RWPE2 (cell line): Measurements from ENCODE around the gene PLA2G5.

ENCODE experiments used
- ATAC-seq: fragments of 200-7000 bp; cut with Tn5 transposase; 3 replicates; pipeline ENCODE4 v1.9.1; 2021; ENCODE audit warnings: low read depth
- DNase-seq: peaks from one replicate; pipeline ENCODE4 v3.0.0-alpha.2; 2020; ENCODE audit warnings: low spot score
- H3K27ac ChIP-seq: fragments of 450-650 bp; 2 replicates; pipeline ENCODE4 v1.5.1; 2017; ENCODE audit warnings: mild to moderate bottlenecking; ENCODE audit not compliant: poor library complexity, severe bottlenecking
- H3K27me3 ChIP-seq: fragments of 250-450 bp; sonication (Bioruptor Pico); 2 replicates; pipeline ENCODE4 v1.5.1; 2021; ENCODE audit warnings: mild to moderate bottlenecking, moderate library complexity; ENCODE audit not compliant: insufficient read depth, poor library complexity, severe bottlenecking
- H3K36me3 ChIP-seq: fragments of 250-450 bp; sonication (Bioruptor Pico); 2 replicates; pipeline ENCODE4 v1.5.1; 2020; ENCODE audit warnings: low read depth, mild to moderate bottlenecking, moderate library complexity
- H3K4me1 ChIP-seq: fragments of 250-450 bp; sonication (Bioruptor Pico); 2 replicates; pipeline ENCODE4 v1.5.1; 2021; ENCODE audit warnings: mild to moderate bottlenecking, moderate library complexity; ENCODE audit not compliant: insufficient read depth, poor library complexity, severe bottlenecking
- H3K4me3 ChIP-seq: fragments of 250-450 bp; sonication (Bioruptor Pico); 2 replicates; pipeline ENCODE4 v1.5.1; 2021; ENCODE audit warnings: mild to moderate bottlenecking, moderate library complexity; ENCODE audit not compliant: severe bottlenecking
- H3K9me3 ChIP-seq: fragments of 250-450 bp; sonication (Bioruptor Pico); 2 replicates; pipeline ENCODE4 v1.5.1; 2021; ENCODE audit warnings: mild to moderate bottlenecking, moderate library complexity; ENCODE audit not compliant: severe bottlenecking
- CTCF ChIP-seq: fragments of 450-650 bp; IDR thresholded peaks from one replicate; pipeline ENCODE4 v1.5.1; 2017; ENCODE audit warnings: mild to moderate bottlenecking, moderate library complexity; ENCODE audit not compliant: poor library complexity, severe bottlenecking

Gene PLA2G5

GRCh38 chr1:20119347-20119746 is 49.4 kb downstream of the PLA2G5 start, which contains the start of gene PLA2G2D:
Gene PLA2G2D, minus strand, starts transcription at chr1:20119536. Its CDS starts 38 bp downstream, at chr1:20119498.
- no peak within 1 kb of the TSS for H3K27ac ChIP-seq
- ATAC-seq = no peak

GRCh38 chr1:20120796-20121195 is 50.8 kb downstream of the PLA2G5 start:
- Histone ChIP-seq H3K4me3 (no peak overlapping the region), H3K9me3 (no peaks in the 10 kb centered on the region), H3K36me3 (no peaks in the 10 kb centered on the region), H3K4me1 (peaks cover 11% of the 10 kb centered on the region), H3K27ac (no peak overlapping the region), H3K27me3 (no peaks in the 10 kb centered on the region)
- no peak for TF ChIP-seq CTCF
- DNase-seq (no peak), ATAC-seq (no peak)

More at GRCh38 chr1:20119347-20119746, 49.4 kb downstream of the PLA2G5 start, which contains the start of gene PLA2G2D:
- DNase-seq = no peak
- peaks cover 3% of the 10 kb centered on the region for H3K4me1 ChIP-seq
- no peak for TF ChIP-seq CTCF
- H3K27me3 ChIP-seq = no peaks in the 10 kb centered on the region
- no peaks in the 10 kb centered on the region for H3K36me3 ChIP-seq
- H3K4me3 ChIP-seq = no peak within 1 kb of the TSS
- no peaks in the 10 kb centered on the region for H3K9me3 ChIP-seq

- Histone ChIP-seq H3K36me3 (no peaks in the 10 kb centered on the region), H3K27ac (no peak overlapping the region), H3K4me1 (peaks cover 11% of the 10 kb centered on the region), H3K27me3 (no peaks in the 10 kb centered on the region), H3K9me3 (no peaks in the 10 kb centered on the region), H3K4me3 (no peak overlapping the region)
- DNase-seq (no peak), ATAC-seq (no peak)
- no peak for TF ChIP-seq CTCF
Measured at GRCh38 chr1:20123722-20124455, 53.9 kb downstream of the PLA2G5 start.

GRCh38 chr1:20124456-20125057 is 54.6 kb downstream of the PLA2G5 start:
- DNase-seq (no peak), ATAC-seq (peak; percentile 99)
- H3K27ac ChIP-seq = no peak overlapping the region
- H3K36me3 ChIP-seq = no peaks in the 10 kb centered on the region
- H3K9me3 ChIP-seq = no peaks in the 10 kb centered on the region
- H3K4me1 ChIP-seq = peaks cover 11% of the 10 kb centered on the region
- H3K27me3 ChIP-seq = no peaks in the 10 kb centered on the region
- no peak overlapping the region for H3K4me3 ChIP-seq
- TF ChIP-seq CTCF = no peak

GRCh38 chr1:20125100-20125499 is 55.1 kb downstream of the PLA2G5 start:
- H3K4me3 ChIP-seq = no peak overlapping the region
- DNase-seq (no peak), ATAC-seq (no peak)
- no peak overlapping the region for H3K27ac ChIP-seq
- TF ChIP-seq CTCF = no peak
- no peaks in the 10 kb centered on the region for H3K36me3 ChIP-seq
- no peaks in the 10 kb centered on the region for H3K27me3 ChIP-seq
- peaks cover 11% of the 10 kb centered on the region for H3K4me1 ChIP-seq
- no peaks in the 10 kb centered on the region for H3K9me3 ChIP-seq
